Islet precursor cell (in vitro differentiated cells): Measurements from ENCODE around the gene CFAP58.

Source experiments
- DNase-seq: peaks from one replicate; pipeline ENCODE4 v3.0.0-alpha.2; 2018

The CFAP58 gene

GRCh38 chr10:104487794-104488438, 134.3 kb downstream of the CFAP58 start:
- DNase-seq = no peak

GRCh38 chr10:104488439-104488832, 134.8 kb downstream of the CFAP58 start:
- no peak for DNase-seq

GRCh38 chr10:104492329-104492940, 138.8 kb downstream of the CFAP58 start:
- DNase-seq = no peak

GRCh38 chr10:104498347-104499081, 144.9 kb downstream of the CFAP58 start:
- DNase-seq = peak; percentile 87

GRCh38 chr10:104501449-104501848, 147.8 kb downstream of the CFAP58 start:
- no peak for DNase-seq

- DNase-seq = no peak
Observed at GRCh38 chr10:104501864-104502579, 148.4 kb downstream of the CFAP58 start.

GRCh38 chr10:104502907-104503306, 149.3 kb downstream of the CFAP58 start:
- DNase-seq = no peak
